ENCODE results near the gene RGS9. TPM values are rescaled to one million over a fixed set of nuclear protein-coding genes. Genes with fewer than 3 reads are reported as not detected.

Gene RGS9
- total RNA-seq, 1 donor from 2014 or later = 1.8 TPM

- peaks cover 11% of the 10 kb centered on the region for H3K27me3 Mint-ChIP-seq (ENCODE audit: insufficient read depth)
- H3K4me3 Mint-ChIP-seq = no peak overlapping the region
- no peaks in the 10 kb centered on the region for H3K9me3 Mint-ChIP-seq
- no peak overlapping the region for H3K27ac Mint-ChIP-seq
- DNase-seq (ENCODE audit: low spot score) = no peak
- intact Hi-C loops (cut with micrococcal nuclease) = loop anchor here (5.0 kb wide), 2 partner anchors 156 to 196 kb away; no protein-coding TSS in a partner anchor
- H3K36me3 Mint-ChIP-seq (ENCODE audit: low read depth) = no peaks in the 10 kb centered on the region
- peaks cover 59% of the 10 kb centered on the region for H3K4me1 Mint-ChIP-seq (ENCODE audit: low read depth)
Measured at GRCh38 chr17:65183736-65184135, 46.6 kb downstream of the RGS9 start.

- no peak for DNase-seq (ENCODE audit: low spot score)
- no peak overlapping the region for H3K4me3 Mint-ChIP-seq
- intact Hi-C loops (cut with micrococcal nuclease) = loop anchor here (5.0 kb wide), 2 partner anchors 157 to 197 kb away; no protein-coding TSS in a partner anchor
- no peaks in the 10 kb centered on the region for H3K36me3 Mint-ChIP-seq (ENCODE audit: low read depth)
- H3K4me1 Mint-ChIP-seq (ENCODE audit: low read depth) = peaks cover 53% of the 10 kb centered on the region
- H3K27ac Mint-ChIP-seq = peak overlapping the region; percentile 55
- H3K27me3 Mint-ChIP-seq (ENCODE audit: insufficient read depth) = peaks cover 13% of the 10 kb centered on the region
- H3K9me3 Mint-ChIP-seq = no peaks in the 10 kb centered on the region
Measured at GRCh38 chr17:65184235-65184959, 47.2 kb downstream of the RGS9 start.

GRCh38 chr17:65185062-65185461 is 47.9 kb downstream of the RGS9 start:
- no peak overlapping the region for H3K4me3 Mint-ChIP-seq
- peaks cover 13% of the 10 kb centered on the region for H3K27me3 Mint-ChIP-seq (ENCODE audit: insufficient read depth)
- intact Hi-C loops (cut with micrococcal nuclease) = no loop called here
- no peaks in the 10 kb centered on the region for H3K36me3 Mint-ChIP-seq (ENCODE audit: low read depth)
- no peak overlapping the region for H3K27ac Mint-ChIP-seq
- H3K4me1 Mint-ChIP-seq (ENCODE audit: low read depth) = peaks cover 46% of the 10 kb centered on the region
- no peak for DNase-seq (ENCODE audit: low spot score)
- no peaks in the 10 kb centered on the region for H3K9me3 Mint-ChIP-seq

- no peak overlapping the region for H3K27ac Mint-ChIP-seq
- intact Hi-C loops (cut with micrococcal nuclease) = no loop called here
- no peaks in the 10 kb centered on the region for H3K36me3 Mint-ChIP-seq (ENCODE audit: low read depth)
- H3K4me1 Mint-ChIP-seq (ENCODE audit: low read depth) = peaks cover 44% of the 10 kb centered on the region
- H3K4me3 Mint-ChIP-seq = no peak overlapping the region
- H3K27me3 Mint-ChIP-seq (ENCODE audit: insufficient read depth) = peaks cover 13% of the 10 kb centered on the region
- no peak for DNase-seq (ENCODE audit: low spot score)
- H3K9me3 Mint-ChIP-seq = no peaks in the 10 kb centered on the region
Measured at GRCh38 chr17:65185668-65186382, 48.7 kb downstream of the RGS9 start.

GRCh38 chr17:65190467-65191097 is 53.4 kb downstream of the RGS9 start:
- peaks cover 31% of the 10 kb centered on the region for H3K4me1 Mint-ChIP-seq (ENCODE audit: low read depth)
- peak overlapping the region; percentile 9 for H3K27ac Mint-ChIP-seq
- DNase-seq (ENCODE audit: low spot score) = no peak
- no peak overlapping the region for H3K4me3 Mint-ChIP-seq
- no peaks in the 10 kb centered on the region for H3K9me3 Mint-ChIP-seq
- peaks cover 4% of the 10 kb centered on the region for H3K27me3 Mint-ChIP-seq (ENCODE audit: insufficient read depth)
- intact Hi-C loops (cut with micrococcal nuclease) = no loop called here
- no peaks in the 10 kb centered on the region for H3K36me3 Mint-ChIP-seq (ENCODE audit: low read depth)

- DNase-seq (ENCODE audit: low spot score) = no peak
- Mint-ChIP-seq H3K9me3 (no peaks in the 10 kb centered on the region), H3K36me3 (ENCODE audit: low read depth) (no peaks in the 10 kb centered on the region), H3K27me3 (ENCODE audit: insufficient read depth) (peaks cover 2% of the 10 kb centered on the region), H3K4me3 (peak overlapping the region; percentile 23), H3K27ac (peak overlapping the region; percentile 55), H3K4me1 (ENCODE audit: low read depth) (peaks cover 31% of the 10 kb centered on the region)
- intact Hi-C loops (cut with micrococcal nuclease) = no loop called here
Measured at GRCh38 chr17:65191811-65192740, 54.9 kb downstream of the RGS9 start.

GRCh38 chr17:65193305-65193704 is 56.1 kb downstream of the RGS9 start:
- no peaks in the 10 kb centered on the region for H3K9me3 Mint-ChIP-seq
- H3K4me3 Mint-ChIP-seq = no peak overlapping the region
- peaks cover 31% of the 10 kb centered on the region for H3K4me1 Mint-ChIP-seq (ENCODE audit: low read depth)
- H3K27ac Mint-ChIP-seq = no peak overlapping the region
- H3K36me3 Mint-ChIP-seq (ENCODE audit: low read depth) = no peaks in the 10 kb centered on the region
- DNase-seq (ENCODE audit: low spot score) = no peak
- intact Hi-C loops (cut with micrococcal nuclease) = no loop called here
- peaks cover 2% of the 10 kb centered on the region for H3K27me3 Mint-ChIP-seq (ENCODE audit: insufficient read depth)

- no peak overlapping the region for H3K27ac Mint-ChIP-seq
- peaks cover 35% of the 10 kb centered on the region for H3K4me1 Mint-ChIP-seq (ENCODE audit: low read depth)
- H3K36me3 Mint-ChIP-seq (ENCODE audit: low read depth) = no peaks in the 10 kb centered on the region
- peaks cover 2% of the 10 kb centered on the region for H3K27me3 Mint-ChIP-seq (ENCODE audit: insufficient read depth)
- DNase-seq (ENCODE audit: low spot score) = no peak
- no peaks in the 10 kb centered on the region for H3K9me3 Mint-ChIP-seq
- intact Hi-C loops (cut with micrococcal nuclease) = no loop called here
- no peak overlapping the region for H3K4me3 Mint-ChIP-seq
Measured at GRCh38 chr17:65193716-65194293, 56.6 kb downstream of the RGS9 start.

GRCh38 chr17:65194670-65195334 is 57.6 kb downstream of the RGS9 start:
- no peaks in the 10 kb centered on the region for H3K36me3 Mint-ChIP-seq (ENCODE audit: low read depth)
- no peak for DNase-seq (ENCODE audit: low spot score)
- intact Hi-C loops (cut with micrococcal nuclease) = loop anchor here (5.0 kb wide), 1 partner anchor 33 kb away; no protein-coding TSS in a partner anchor
- no peaks in the 10 kb centered on the region for H3K9me3 Mint-ChIP-seq
- H3K4me3 Mint-ChIP-seq = no peak overlapping the region
- H3K27ac Mint-ChIP-seq = no peak overlapping the region
- no peaks in the 10 kb centered on the region for H3K27me3 Mint-ChIP-seq (ENCODE audit: insufficient read depth)
- H3K4me1 Mint-ChIP-seq (ENCODE audit: low read depth) = peaks cover 37% of the 10 kb centered on the region

GRCh38 chr17:65195716-65196115 is 58.5 kb downstream of the RGS9 start:
- Mint-ChIP-seq H3K27me3 (ENCODE audit: insufficient read depth) (no peaks in the 10 kb centered on the region), H3K36me3 (ENCODE audit: low read depth) (no peaks in the 10 kb centered on the region), H3K4me3 (no peak overlapping the region), H3K27ac (no peak overlapping the region), H3K4me1 (ENCODE audit: low read depth) (peaks cover 32% of the 10 kb centered on the region), H3K9me3 (no peaks in the 10 kb centered on the region)
- intact Hi-C loops (cut with micrococcal nuclease) = loop anchor here (5.0 kb wide), 1 partner anchor 33 kb away; no protein-coding TSS in a partner anchor
- DNase-seq (ENCODE audit: low spot score) = no peak

GRCh38 chr17:65196617-65197016 is 59.4 kb downstream of the RGS9 start:
- H3K4me1 Mint-ChIP-seq (ENCODE audit: low read depth) = peaks cover 27% of the 10 kb centered on the region
- H3K27me3 Mint-ChIP-seq (ENCODE audit: insufficient read depth) = no peaks in the 10 kb centered on the region
- DNase-seq (ENCODE audit: low spot score) = no peak
- H3K9me3 Mint-ChIP-seq = no peaks in the 10 kb centered on the region
- no peaks in the 10 kb centered on the region for H3K36me3 Mint-ChIP-seq (ENCODE audit: low read depth)
- H3K27ac Mint-ChIP-seq = no peak overlapping the region
- intact Hi-C loops (cut with micrococcal nuclease) = loop anchor here (5.0 kb wide), 1 partner anchor 34 kb away; no protein-coding TSS in a partner anchor
- H3K4me3 Mint-ChIP-seq = no peak overlapping the region
